ENCODE data around the gene RANGAP1.

DNA sequence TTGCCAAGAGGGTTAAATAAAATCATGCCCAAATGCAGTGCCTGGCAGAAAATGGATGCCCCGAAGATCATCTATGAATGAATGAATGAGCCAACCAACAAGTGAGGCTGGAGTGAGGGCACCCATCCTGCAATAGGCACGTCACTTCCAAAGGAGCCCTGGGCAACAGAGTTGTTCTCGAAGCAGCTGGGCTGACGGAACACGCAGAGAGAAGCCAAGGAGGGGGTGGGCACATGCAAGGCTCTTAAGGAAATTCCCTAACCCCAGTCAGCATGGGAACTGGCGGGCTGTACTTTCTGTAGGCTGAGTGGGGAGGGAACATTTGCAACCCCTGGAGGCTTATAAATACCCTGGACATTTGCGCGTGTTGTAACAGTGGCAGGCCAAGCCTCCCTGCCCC lies 33.6 kb downstream of the RANGAP1 start:
- no peak for TF ChIP-seq POLR2A (IDR thresholded peaks at IDR 0.05; ENCODE audit: low read depth, low read length)
- TF ChIP-seq POLR2AphosphoS5 (IDR thresholded peaks at IDR 0.05; ENCODE audit: low read depth, low read length), result no peak

Measured in GM12892 (cell line).